Stomach (tissue), 4 donors: ENCODE measurements around the gene PDE4B.

Experiments
- POLR2A ChIP-seq, 4 donors: fragments of 450-650 bp; IDR thresholded peaks; one replicate each; pipeline ENCODE4 v1.6.1; 2016; ENCODE audit warnings: antibody characterized with exemption in 4 of 4, control low read depth in 2 of 4, mild to moderate bottlenecking in 1 of 4, moderate library complexity in 1 of 4
- POLR2AphosphoS5 ChIP-seq, 3 donors: sonication (generic); formaldehyde crosslinking; IDR thresholded peaks; one replicate each; pipeline ENCODE4 v1.6.1; 2016; ENCODE audit warnings: antibody characterized with exemption in 3 of 3
- TF ChIP-seq, protein P1 (sequence below), 7 experiments: fragments of 450-650 bp in 4 of 7; fragments of 200-600 bp in 3 of 7; sonication (generic) in 3 of 7; IDR thresholded peaks; one replicate each; pipeline ENCODE4 v1.5.1; 2016 to 2019; ENCODE audit warnings: antibody characterized with exemption in 7 of 7, control low read depth in 2 of 7, mild to moderate bottlenecking in 1 of 7

DNA sequence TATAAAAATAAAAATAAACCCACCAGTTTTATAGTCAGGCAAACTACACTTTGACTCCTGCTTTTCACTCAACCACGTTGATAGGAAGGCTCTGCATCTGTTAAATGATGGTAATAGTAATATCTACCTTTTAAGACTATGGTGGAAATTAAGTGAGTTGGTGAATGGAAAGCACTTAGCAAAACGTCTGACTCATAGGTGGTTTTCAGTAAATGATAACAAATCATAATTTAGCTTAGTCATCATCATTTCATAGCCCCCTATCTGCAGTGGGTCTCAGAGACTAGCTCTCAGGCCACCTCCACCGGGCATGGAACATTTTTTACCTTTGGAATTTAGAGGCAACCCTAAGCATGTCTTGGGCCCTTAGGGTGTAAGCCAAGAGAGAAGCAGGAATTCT, 160.0 kb downstream of the PDE4B start:
- TF ChIP-seq, protein P1, sequence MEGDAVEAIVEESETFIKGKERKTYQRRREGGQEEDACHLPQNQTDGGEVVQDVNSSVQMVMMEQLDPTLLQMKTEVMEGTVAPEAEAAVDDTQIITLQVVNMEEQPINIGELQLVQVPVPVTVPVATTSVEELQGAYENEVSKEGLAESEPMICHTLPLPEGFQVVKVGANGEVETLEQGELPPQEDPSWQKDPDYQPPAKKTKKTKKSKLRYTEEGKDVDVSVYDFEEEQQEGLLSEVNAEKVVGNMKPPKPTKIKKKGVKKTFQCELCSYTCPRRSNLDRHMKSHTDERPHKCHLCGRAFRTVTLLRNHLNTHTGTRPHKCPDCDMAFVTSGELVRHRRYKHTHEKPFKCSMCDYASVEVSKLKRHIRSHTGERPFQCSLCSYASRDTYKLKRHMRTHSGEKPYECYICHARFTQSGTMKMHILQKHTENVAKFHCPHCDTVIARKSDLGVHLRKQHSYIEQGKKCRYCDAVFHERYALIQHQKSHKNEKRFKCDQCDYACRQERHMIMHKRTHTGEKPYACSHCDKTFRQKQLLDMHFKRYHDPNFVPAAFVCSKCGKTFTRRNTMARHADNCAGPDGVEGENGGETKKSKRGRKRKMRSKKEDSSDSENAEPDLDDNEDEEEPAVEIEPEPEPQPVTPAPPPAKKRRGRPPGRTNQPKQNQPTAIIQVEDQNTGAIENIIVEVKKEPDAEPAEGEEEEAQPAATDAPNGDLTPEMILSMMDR (IDR thresholded peaks at IDR 0.05) = no peak
- TF ChIP-seq POLR2A (IDR thresholded peaks at IDR 0.05) (no peak), POLR2AphosphoS5 (IDR thresholded peaks at IDR 0.05) (no peak)
